Measurements from ENCODE around the gene CDC40. TPM values are rescaled to one million over a fixed set of nuclear protein-coding genes. Genes with fewer than 3 reads are reported as not detected.
A peak's percentile ranks its signal among the peaks of the same experiment; 100 is the strongest.

The CDC40 gene
- total RNA-seq (2014; rRNA removed; shearing (Covaris generic)): 12.9 and 17.2 TPM in 2 replicates

DNA sequence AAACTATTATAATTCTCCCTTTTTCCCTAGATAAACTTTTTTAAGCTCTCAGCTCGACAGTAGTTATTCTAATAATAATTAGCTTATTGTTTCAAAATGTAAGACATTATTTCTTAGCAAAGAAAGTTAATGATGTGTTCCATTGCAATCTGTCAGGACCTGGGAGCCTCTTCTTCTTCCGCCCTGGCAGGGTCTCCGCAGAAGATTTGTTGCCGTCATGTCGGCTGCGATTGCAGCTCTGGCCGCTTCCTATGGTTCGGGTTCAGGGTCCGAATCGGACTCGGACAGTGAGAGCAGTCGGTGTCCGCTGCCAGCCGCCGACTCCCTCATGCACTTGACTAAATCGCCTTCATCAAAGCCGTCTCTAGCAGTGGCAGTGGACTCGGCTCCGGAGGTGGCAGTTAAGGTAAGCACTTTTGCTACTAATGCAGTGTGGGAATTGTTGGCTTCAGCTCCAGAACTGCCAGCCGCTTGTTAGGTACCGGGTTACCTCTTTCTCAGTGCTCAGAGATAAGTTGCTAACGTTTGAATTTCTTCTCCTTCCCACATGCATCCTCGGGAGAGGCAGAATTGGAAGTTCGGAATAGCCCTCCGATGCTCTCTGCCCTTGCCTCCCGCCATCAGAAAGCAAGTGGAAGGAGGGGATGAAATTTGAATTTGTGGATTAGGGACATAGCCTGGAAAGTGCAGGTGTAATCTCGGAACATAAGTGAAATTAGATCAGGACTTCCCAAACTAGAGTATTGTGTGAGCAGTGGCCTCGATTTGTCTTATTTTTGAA is at the start of gene CDC40:
TSS of gene CDC40 (plus strand) at position 200 of the 781 bp plus-strand sequence. CDS start at position 218, 18 bp downstream.
- DNase-seq (ENCODE audit: low spot score): peak; percentile 14

DNA sequence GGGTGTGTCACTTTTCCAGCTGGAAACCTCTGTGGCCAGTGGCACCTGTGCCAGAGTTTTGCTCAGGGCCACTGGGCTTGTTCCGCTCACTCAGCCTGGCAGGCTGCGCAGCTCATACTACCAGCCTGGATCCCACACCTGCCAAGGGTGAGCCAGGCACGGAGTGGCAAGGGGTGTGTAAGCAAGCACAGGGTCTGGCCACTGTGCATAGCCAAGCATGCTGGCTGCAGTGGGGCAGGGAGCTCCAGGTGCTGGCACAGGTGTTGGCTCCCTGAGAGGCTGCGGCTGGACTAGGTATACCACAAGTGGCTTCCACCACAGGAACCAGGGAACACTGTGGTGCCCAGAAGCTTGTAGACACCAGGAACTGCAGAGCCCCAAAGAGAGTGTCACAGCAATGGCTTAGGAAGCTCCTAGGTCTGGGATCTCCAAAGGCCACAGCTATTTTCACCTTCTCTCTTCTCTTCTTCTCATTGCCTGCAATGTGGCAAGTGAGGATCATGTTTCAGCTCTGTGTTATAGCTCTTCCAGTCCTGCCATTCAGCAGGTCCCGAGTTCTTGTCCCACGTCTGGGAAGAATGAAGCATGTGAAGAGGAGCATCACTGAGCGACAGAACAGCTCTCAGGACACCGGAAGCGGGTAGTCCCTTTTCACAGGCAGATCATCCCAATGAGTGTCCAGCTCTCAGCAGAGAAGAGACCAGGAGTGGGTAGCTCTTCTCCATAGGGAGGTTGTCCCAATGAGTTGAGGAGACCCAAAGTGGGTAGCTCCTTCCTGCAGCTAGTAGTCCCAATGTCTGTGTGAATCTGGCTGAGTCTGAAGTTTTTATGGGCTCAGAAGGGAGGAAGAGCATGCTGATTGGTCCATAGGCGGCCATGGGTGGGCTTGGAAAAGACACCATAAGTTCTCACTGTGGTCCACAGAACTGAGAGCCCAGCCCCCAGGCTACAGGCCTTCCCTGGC is 42.0 kb upstream of the CDC40 start:
- DNase-seq (ENCODE audit: low spot score): no peak

DNA sequence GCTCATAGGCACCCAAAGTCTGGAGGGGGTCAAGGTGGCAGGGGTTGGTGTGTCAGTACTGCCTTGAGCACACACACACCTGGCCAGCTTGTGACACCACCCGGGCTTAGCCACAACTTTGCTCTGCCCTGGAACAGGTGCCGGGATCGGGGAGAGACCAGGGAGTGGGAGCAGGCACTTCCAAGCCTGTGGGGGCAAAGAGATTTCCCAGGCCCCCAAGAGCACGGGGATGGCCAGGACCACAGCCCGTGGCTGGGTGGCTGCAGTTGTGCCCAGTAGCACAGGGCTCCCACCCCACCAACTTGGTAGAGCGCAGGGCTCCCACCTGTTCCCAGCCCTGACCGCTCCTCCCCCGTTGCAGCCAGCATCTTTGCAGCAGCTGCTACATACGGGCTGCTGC is 41.2 kb upstream of the CDC40 start:
- DNase-seq (ENCODE audit: low spot score): no peak

DNA sequence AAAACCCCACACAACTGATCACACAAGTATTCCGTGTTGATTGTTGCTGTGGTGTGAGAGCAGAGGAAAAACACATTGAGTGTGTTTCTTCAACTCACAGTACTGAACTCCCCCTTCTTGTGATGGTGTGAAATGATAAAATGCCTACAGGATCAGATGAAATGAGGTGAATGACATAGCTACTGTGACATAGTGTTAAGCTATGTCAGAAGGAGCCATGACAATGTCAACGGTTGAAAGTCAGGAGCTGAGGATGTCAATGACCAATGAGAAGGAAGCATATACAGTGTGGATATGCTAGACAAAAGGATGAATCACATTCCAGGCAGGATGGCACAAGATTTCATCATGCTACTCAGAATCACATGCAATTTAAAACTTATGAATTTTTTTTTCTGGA is 39.6 kb upstream of the CDC40 start:
- peak; percentile 3 for DNase-seq (ENCODE audit: low spot score)

DNA sequence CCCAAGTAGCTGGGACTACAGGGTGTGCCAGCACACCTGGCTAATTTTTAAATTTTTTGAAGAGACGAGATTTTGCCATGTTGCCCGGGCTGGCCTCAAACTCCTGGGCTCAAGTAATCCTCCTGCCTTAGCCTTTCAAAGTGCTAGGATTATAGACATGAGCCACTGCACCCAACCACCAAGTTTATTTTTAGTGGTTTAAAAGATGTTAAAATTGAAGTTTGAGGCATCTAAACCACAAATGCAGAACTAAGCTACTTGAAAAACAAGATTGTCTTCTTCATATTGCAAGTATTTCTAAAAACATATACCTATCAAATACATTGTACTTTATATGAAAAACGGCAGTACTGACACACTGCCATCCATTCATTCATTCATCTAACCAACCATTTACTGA is 32.4 kb upstream of the CDC40 start:
- no peak for DNase-seq (ENCODE audit: low spot score)

DNA sequence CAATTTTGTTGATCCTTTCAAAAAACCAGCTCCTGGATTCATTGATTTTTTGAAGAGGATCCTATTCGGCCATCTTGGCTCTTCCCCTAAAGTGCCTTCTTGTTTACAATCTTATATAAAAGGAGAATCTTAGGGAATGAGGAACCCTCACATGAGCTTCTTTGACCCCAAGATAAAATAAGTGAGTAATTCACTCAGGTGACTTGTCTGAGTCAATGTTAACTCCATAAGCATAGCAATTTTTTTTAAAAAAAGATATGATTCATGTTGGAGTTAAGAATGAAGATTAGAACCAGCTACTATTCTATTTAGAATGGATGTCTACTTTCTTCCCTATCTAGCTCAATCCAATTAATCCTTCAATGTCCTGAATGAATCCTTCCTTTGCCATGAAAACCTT is 21.7 kb upstream of the CDC40 start:
- no peak for DNase-seq (ENCODE audit: low spot score)

DNA sequence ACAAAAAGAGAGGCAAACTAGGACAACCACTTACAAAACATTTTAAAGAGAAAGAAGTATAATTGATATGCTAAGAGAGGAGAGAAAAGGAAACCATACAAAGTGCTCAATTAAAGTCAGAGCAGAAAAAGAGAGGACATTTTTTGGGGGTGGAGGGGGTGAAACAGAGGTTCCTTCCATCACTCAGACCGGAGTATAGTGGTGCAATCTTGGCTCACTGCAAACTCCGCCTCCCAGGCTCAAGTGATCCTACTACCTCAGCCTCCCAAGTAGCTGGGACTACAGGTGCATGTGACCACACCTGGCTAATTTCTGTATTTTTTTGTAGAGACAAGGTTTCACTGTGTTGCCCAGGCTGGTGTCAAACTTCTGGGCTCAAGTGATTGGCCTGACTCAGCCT is 10.1 kb upstream of the CDC40 start:
- no peak for DNase-seq (ENCODE audit: low spot score)

DNA sequence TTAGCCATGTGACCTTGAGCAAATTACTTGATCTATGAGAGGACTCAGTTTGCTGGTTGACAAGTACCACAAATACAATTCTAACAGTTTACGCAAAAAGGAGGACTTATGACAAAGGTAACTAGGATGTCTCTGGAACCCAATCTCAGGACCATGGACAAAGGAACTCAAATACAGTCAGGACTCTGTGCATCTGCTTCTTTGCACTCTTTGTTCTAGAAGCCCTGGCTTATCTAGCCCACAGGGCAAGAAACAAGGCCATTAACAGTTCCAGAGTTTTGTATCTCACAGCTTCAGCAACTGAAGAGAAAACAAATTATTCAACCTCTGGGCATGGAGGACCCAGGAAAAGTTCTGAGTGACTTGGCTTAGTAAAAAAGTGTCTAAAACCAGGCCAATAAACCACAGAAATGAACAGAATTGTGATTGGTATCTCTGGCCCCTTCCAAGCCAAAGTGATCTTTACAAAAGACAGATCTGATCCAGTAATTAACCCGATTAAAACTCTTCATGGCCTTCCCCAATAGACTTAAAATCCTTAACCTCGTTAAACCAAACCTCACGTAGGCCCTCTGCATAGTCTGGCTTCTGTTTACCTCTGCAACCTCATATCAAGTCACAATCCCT is 6.6 kb upstream of the CDC40 start:
- DNase-seq (ENCODE audit: low spot score): no peak

DNA sequence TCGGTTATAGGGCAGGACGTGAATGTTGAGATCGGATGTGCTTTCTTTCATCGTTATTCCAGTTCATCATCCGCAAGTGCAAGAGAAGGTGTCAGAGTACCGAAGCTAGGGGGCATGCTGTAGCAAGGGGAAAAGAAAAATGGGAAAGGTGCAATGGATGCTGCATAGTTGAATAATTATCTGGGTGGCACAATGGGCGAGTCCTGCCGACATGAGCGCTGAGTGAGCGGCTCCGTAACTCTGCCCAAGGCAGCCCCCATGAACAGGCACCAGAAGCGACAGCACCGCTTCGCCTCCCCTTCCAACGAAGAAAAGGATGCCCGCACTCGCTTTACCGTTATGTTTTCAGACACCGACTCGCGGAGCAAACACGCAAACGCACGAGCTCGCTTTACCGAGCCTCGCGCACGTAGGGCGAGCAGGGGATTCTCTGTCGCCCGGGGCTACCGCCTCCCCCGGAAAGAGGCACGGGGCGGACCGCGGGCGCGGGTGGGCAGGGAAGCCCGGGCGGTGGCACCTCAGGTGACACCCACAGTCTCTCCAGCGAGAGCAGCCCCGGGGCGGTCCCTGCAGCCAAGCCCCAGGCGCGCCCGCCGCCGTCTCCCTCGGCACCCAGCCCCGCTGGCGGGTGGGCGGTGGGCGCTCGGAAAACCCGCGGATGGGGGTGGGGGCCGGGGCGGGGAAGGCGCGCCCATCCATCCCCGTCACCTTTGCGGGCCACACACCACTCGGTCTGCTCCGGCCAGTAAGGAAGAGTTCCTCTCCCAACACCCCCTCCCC is 1.4 kb upstream of the CDC40 start:
- DNase-seq (ENCODE audit: low spot score): peak; percentile 63

DNA sequence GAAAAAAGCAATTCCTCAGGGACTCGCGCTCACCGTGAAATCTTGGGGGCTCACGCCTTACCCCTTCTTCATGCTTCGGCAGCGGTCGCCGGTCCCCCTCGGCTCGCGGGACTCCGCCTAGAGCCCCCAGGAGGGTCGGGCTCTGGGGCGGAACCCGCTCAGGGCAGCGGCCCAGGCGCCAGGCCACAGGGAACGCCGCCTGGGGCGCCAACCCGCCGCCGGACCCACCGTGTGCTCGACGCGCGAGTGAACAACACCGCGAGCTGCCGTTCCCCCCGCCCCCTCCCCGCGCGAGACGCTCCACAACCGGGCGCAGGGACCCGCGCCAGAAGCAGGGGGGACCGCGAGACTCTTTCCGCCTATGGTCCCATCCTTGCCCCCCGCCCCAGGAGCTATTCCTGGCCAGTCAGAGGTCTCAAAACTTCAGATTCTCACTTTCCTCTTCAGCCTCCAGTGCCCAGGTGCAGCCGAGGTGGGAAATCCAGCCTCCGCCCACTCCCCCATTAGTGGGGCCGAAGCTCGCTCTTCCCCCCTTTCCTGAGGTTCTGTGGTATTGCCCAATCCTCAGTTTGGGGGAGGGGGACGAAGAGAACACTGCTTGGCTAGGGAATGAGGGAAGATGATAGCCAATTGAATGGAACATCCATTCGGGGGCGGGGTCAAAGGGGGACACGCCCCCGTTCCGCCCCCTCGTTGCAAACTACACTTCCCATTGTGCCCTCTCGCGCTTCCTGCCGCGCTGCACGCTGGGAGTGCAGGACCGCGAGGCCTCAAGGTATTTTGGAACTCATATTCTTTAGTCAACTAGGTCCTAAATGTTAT is 610 bp upstream of the CDC40 start, which contains the start of gene WASF1:
TSS of gene WASF1 (minus strand) at position 265 of the 822 bp plus-strand sequence. CDS start 52,069 bp downstream, outside the sequence.
- peak; percentile 92 for DNase-seq (ENCODE audit: low spot score)

DNA sequence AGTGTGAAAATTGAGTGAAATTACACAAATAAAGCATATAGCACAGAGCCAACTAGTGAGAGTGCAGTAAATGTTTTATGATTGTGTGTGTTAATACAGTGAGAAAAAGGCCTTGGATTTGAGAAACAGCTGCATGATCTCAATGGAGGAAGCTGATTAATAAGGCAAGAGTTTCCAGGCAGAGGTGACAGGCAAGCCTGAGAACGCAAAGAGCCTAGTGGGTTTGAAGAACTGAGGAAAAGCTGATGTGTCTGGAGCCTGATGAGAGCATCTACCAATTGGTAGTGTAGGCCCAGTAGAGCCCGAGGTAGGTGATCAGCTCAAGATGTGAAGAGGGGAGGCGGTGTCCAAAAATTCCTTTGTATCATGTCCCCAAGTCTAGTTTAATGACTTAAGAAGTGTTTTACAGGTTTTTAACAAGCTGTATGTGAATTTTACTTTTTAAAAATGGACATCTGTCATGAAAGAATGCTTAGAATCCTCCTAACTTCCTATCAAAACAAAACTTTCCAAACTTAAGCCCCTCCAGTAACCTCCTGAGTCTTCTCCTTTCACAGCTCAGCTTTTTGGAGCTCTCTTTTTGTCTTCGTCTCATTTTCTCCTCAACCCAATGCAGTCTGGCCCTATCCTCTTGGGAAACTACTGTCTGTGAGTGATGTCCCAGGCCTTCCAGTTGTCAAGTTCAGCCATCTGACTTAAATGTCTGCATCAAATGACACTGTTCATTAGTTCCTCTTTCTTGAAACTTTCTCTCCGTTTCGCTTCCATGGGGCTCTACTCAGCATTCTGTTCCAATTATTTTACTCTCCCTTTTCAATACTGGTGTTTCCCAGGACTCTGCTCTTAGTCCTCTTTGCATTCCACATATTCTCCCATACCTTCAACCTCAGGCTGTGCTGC is 1.2 kb downstream of the CDC40 start:
- no peak for DNase-seq (ENCODE audit: low spot score)

DNA sequence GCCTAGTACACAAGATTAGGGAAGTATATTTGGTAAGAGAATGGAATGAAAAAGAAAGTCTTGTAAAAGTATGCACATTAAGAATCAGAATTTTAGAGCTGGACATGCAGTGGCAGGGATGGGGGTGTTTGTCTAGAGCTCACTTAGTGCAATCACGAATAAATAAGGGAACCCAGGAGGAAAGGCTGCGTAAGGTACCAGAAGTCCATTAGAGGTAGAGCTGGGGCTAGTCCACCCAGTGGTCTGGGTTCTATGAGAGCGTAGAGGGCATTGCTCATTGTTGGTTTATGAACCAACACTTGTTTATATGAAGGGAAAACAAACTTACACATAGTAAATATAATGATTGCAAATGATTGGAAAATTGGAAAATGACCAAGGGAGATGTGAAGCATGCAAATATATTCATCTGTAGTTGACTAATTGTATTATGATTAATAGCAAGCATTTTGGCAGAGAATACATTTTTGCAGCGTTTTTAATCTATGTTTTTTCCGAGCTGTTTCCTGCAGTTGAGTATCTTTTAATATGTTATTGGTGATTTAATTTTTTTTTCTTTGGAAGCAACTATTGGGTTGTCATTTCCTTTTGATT is 3.2 kb downstream of the CDC40 start:
- no peak for DNase-seq (ENCODE audit: low spot score)

DNA sequence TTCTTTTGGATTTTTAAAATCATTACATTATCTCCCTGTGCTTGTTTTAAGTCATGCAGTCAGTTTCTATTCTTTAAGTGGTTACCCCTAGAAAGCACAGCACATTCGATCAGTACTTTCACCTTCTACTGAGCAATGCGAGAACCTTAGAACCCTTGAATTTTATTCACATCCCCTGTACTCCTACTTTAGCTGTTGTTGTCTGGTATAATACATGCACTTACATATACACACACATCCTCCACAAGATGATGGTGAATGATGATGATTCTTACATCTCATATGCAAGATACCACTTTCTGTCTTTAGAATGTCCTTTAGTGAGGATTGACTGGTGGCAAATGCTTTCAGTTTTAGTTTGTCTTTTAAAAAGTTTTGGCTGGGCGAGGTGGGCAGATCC is 5.7 kb downstream of the CDC40 start:
- DNase-seq (ENCODE audit: low spot score): no peak

DNA sequence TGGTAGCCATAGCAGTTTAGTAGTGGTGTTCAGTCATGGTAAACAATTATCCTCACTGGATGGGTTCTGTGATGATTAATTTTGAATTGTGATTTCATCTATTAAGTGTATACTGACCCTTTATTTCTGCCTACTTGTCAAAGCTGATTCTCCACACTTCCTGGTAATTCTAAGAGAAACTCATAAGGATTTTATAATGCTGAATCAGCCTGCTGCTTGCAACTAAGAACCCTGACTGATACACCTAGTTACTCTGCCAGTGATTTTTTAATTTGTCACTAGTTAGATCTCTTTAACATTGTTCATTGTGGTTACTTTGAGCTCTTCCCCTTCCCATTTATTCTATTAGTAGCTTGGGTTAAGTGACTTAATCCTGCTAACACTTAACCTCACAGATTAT is 8.6 kb downstream of the CDC40 start:
- DNase-seq (ENCODE audit: low spot score): no peak

DNA sequence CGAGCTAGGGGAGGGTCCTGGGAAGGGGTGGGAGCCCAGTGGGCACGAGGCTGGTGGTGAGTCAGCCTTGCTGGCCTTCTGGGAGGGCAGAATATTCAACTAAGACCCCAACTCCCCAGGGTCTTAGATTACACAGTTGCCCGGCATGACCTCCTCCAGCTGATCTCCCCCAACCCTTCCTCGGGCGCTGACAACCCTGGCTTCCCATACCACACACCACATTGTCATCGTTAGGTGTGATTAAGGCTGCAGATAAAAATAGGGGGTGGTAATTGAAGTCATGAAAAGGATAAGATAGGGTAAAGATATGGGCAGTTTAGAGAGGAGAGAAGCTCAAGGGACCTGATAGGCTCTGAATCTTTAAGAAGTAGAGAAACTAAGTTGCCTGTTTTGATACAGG is 10.5 kb downstream of the CDC40 start:
- DNase-seq (ENCODE audit: low spot score): no peak

DNA sequence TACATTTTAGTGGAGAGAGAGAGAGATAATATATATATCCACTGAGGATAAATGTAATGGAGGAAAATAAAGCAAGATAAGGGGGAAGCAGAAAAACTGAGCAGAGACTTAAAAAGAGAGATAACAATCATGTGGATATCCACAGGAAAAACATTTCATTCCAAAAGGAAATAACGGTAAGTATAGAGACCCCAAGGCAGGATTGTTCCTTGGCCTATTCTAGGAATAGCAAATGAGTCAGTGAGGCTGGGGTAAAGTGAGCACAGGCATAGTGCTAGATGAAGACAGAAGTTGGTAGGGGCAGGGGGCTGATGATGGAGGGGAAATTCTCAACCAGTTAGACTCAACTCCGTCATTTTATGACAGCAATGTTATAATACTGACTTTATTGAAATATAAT is 11.2 kb downstream of the CDC40 start:
- no peak for DNase-seq (ENCODE audit: low spot score)

DNA sequence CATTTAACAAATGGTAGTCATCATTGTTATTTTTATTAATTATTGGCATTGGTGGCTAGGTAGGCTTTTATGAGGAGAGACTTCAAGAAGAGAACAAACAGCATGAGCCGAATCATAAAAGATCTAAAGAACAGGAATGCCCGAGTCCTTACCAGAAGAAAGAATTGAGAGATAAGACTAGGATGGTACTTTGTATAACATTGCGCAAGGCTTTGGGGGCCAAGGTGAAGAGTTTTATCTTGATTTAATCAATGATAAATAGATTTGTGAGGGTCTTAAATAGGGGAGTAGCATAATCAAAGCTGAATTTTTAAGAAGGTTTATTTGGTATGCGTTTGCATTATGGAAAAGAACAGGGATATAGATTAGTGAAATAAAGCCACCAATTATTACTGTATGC is 15.4 kb downstream of the CDC40 start:
- no peak for DNase-seq (ENCODE audit: low spot score)

DNA sequence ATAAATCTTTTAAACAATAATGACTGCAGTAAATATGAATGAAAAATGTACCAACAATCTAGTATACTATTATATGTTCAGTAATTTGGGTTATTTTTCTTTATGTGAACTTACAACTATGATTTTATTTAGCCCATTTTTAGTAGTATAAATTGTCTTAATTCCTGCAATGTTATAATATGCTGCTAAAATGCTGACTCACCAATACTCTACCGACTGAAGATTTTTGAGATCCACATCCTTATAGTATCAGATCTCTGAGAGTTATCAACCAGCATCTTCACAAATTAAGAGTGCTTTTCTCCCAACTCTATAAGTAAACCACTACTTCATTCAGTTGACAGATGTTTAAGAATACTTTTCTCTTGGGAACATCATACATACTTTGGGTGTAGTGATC is 16.6 kb downstream of the CDC40 start:
- no peak for DNase-seq (ENCODE audit: low spot score)

DNA sequence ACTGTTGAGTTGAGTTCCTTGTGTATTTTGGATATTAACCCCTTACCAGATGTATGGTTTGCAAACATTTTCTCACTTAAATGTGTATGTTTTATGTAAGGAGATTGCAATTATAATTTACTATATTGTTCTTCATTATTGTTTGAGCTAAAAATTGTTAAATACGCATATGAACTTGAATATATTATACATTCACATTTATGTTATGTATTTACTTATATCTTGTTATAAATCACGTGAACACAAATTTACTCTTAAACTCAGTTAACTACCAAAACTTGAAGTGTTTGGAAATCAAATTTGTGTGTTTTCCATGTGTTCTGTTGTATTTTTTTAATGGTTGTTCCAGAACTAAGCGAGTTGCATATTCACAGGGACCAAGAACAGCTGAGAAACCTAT is 18.3 kb downstream of the CDC40 start:
- no peak for DNase-seq (ENCODE audit: low spot score)
